PC-9 (cell line): ENCODE measurements around the gene OR4X1. TPM values are rescaled to one million over a fixed set of nuclear protein-coding genes. Genes with fewer than 3 reads are reported as not detected.
"Not testable (repeated sequence)": the region's sequence is repeated elsewhere in the genome, so short reads cannot be mapped to it uniquely, and the experiment has no call there.

ENCODE experiments used
- Bru-seq: library from RNA; stranded (reverse); fragments of 400-500 nt; gene quantifications from one replicate; lab custom pipeline; 2021; lab: Mats Ljungman, UMichigan
- BruChase-seq, 2 experiments: library from RNA; stranded (reverse); fragments of 400-500 nt; gene quantifications; one replicate each; lab custom pipeline; 2021; lab: Mats Ljungman, UMichigan
- BruUV-seq: library from RNA; stranded (reverse); fragments of 400-500 nt; replicated peaks from 2 replicates; lab custom pipeline; 2021; lab: Mats Ljungman, UMichigan
- CTCF ChIA-PET: fragments of 300-600 bp; sonication (Branson Sonifier 250); formaldehyde crosslinking; loops from one replicate; lab custom pipeline; 2022; ENCODE audit warnings: antibody characterized with exemption; lab: Charles Lee
- POLR2A ChIA-PET: fragments of 300-600 bp; sonication (Branson Sonifier 250); formaldehyde crosslinking; loops from one replicate; lab custom pipeline; 2022; ENCODE audit warnings: antibody characterized with exemption; ENCODE audit not compliant: unreplicated experiment; lab: Charles Lee
- DNase-seq, 2 experiments: peaks; one replicate each; pipeline versions ENCODE4 v3.0.0 to v3.0.0-alpha.2; 2015 to 2022; ENCODE audit warnings: mixed read lengths in 1 of 2
- H2AFZ ChIP-seq: fragments of 200-600 bp; sonication (generic); 2 replicates; pipeline ENCODE4 v1.8.1; 2017; ENCODE audit warnings: antibody characterized with exemption
- H3F3A ChIP-seq: fragments of 200-600 bp; sonication (generic); 2 replicates; pipeline ENCODE4 v1.8.1; 2017; ENCODE audit warnings: antibody characterized with exemption, mild to moderate bottlenecking, low read depth; ENCODE audit not compliant: insufficient read depth
- H3K27ac ChIP-seq: fragments of 200-600 bp; sonication (generic); 2 replicates; pipeline ENCODE4 v1.6.1; 2016; ENCODE audit warnings: mixed run types
- H3K27me3 ChIP-seq: fragments of 200-600 bp; sonication (generic); 2 replicates; pipeline ENCODE4 v1.6.1; 2016; ENCODE audit warnings: low read depth, mixed run types; ENCODE audit not compliant: insufficient read depth
- H3K36me3 ChIP-seq: fragments of 200-600 bp; sonication (generic); 2 replicates; pipeline ENCODE4 v1.6.1; 2016; ENCODE audit warnings: low read depth, mixed run types
- H3K4me1 ChIP-seq: fragments of 200-600 bp; sonication (generic); replicated peaks from 2 replicates; pipeline ENCODE4 v1.6.1; 2016; ENCODE audit warnings: mixed run types; ENCODE audit not compliant: insufficient read depth
- H3K4me2 ChIP-seq: fragments of 200-600 bp; sonication (generic); 2 replicates; pipeline ENCODE4 v1.6.1; 2017; ENCODE audit warnings: mixed run types
- H3K4me3 ChIP-seq: fragments of 200-600 bp; sonication (generic); 2 replicates; pipeline ENCODE4 v1.6.1; 2016; ENCODE audit warnings: mixed run types
- H3K79me2 ChIP-seq: fragments of 200-600 bp; sonication (generic); 2 replicates; pipeline ENCODE4 v1.6.1; 2017; ENCODE audit warnings: low read depth, mixed run types
- H3K9me2 ChIP-seq: fragments of 200-600 bp; sonication (generic); 2 replicates; pipeline ENCODE4 v1.8.1; 2017; ENCODE audit warnings: mild to moderate bottlenecking; ENCODE audit not compliant: insufficient read depth
- H3K9me3 ChIP-seq: fragments of 200-600 bp; sonication (generic); 2 replicates; pipeline ENCODE4 v1.8.1; 2016; ENCODE audit warnings: low read depth; ENCODE audit not compliant: insufficient read depth
- H4K20me1 ChIP-seq: fragments of 200-600 bp; sonication (generic); 2 replicates; pipeline ENCODE4 v1.8.1; 2017; ENCODE audit not compliant: insufficient read depth
- EZH2 ChIP-seq: fragments of 200-600 bp; sonication (generic); IDR thresholded peaks from 2 replicates; pipeline ENCODE4 v1.8.0; 2017; ENCODE audit warnings: antibody characterized with exemption, low read depth
- intact Hi-C: fragments of 100-400 bp; cut with micrococcal nuclease; formaldehyde crosslinking; loops from one replicate; pipeline ENCODE4 v1.10.0; 2022; ENCODE audit not compliant: unreplicated experiment
- long read RNA-seq: library from polyadenylated mRNA; stranded (forward); transcript quantifications from one replicate; pipeline ENCODE4 v2.0.0, GENCODE V29; 2022
- total RNA-seq: library from RNA; stranded (reverse); gene quantifications from 2 replicates; pipeline ENCODE4 v1.2.3, GENCODE V29; 2021
- TF ChIP-seq, protein P1 (sequence below): fragments of 200-600 bp; sonication (generic); conservative IDR thresholded peaks from 2 replicates; pipeline ENCODE4 v1.6.1; 2017; ENCODE audit warnings: mixed run types, antibody characterized with exemption, mild to moderate bottlenecking, moderate library complexity

Gene OR4X1, protein sequence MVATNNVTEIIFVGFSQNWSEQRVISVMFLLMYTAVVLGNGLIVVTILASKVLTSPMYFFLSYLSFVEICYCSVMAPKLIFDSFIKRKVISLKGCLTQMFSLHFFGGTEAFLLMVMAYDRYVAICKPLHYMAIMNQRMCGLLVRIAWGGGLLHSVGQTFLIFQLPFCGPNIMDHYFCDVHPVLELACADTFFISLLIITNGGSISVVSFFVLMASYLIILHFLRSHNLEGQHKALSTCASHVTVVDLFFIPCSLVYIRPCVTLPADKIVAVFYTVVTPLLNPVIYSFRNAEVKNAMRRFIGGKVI
- total RNA-seq (not detected in 2 replicates), Bru-seq, nascent RNA (not detected), BruChase-seq, experiment 1, labeled RNA remaining after a 2-hour chase (not detected), BruChase-seq, experiment 2, labeled RNA remaining after a 6-hour chase (not detected)
- long read RNA-seq = 0 reads

GRCh38 chr11:48263423-48263911, at the start of gene OR4X1:
Gene OR4X1 (plus strand): TSS chr11:48263861. CDS start chr11:48263861, 0 bp downstream.
- no peak within 1 kb of the TSS for H3K27ac ChIP-seq
- TF ChIP-seq, protein P1, sequence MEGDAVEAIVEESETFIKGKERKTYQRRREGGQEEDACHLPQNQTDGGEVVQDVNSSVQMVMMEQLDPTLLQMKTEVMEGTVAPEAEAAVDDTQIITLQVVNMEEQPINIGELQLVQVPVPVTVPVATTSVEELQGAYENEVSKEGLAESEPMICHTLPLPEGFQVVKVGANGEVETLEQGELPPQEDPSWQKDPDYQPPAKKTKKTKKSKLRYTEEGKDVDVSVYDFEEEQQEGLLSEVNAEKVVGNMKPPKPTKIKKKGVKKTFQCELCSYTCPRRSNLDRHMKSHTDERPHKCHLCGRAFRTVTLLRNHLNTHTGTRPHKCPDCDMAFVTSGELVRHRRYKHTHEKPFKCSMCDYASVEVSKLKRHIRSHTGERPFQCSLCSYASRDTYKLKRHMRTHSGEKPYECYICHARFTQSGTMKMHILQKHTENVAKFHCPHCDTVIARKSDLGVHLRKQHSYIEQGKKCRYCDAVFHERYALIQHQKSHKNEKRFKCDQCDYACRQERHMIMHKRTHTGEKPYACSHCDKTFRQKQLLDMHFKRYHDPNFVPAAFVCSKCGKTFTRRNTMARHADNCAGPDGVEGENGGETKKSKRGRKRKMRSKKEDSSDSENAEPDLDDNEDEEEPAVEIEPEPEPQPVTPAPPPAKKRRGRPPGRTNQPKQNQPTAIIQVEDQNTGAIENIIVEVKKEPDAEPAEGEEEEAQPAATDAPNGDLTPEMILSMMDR = no peak
- TF ChIP-seq EZH2 = no peak
- H3K4me2 ChIP-seq = no peak within 1 kb of the TSS
- H3K9me2 ChIP-seq = no peaks in the 10 kb centered on the region
- no peaks in the 10 kb centered on the region for H3K36me3 ChIP-seq
- H4K20me1 ChIP-seq = no peaks in the 10 kb centered on the region
- H3K4me1 ChIP-seq = no peaks in the 10 kb centered on the region
- intact Hi-C loops = no loop called here
- ChIA-PET CTCF (no interaction called here), POLR2A (no interaction called here)
- no TSS peak for BruUV-seq
- 0 out of 2 replicates have a peak, but pooled peaks cover 6% of the 10 kb centered on the region for H3K27me3 ChIP-seq
- H3F3A ChIP-seq = no peaks in the 10 kb centered on the region
- no peak for DNase-seq
- no peaks in the 10 kb centered on the region for H3K79me2 ChIP-seq
- 0 out of 2 replicates have a peak, but pooled peaks cover 3% of the 10 kb centered on the region for H3K9me3 ChIP-seq
- no peak within 1 kb of the TSS for H2AFZ ChIP-seq
- H3K4me3 ChIP-seq = no peak within 1 kb of the TSS

DNA sequence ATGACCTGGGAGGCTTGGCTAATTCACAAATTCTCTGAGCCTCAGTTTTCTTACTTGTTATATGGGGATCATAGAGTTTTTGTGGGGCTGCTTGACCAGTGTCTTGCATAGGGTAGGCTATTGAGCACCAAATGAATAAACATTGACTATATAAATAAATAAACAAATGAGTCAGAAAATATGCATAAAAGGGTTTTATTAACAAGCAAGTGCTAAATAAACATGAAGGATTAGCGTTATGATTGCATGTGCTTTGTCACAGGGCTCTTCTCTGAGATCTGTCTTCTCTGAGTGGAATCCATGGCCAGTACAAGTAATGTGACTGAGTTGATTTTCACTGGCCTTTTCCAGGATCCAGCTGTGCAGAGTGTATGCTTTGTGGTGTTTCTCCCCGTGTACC, 47.2 kb upstream of the OR4X1 start, which contains the start of gene OR4B1:
Gene OR4B1, plus strand, starts transcription at position 301 of the 400 bp plus-strand sequence. Its CDS starts 0 bp downstream, at position 301.
- H3K4me1 ChIP-seq = no peaks in the 10 kb centered on the region
- intact Hi-C loops = no loop called here
- no peak within 1 kb of the TSS for H3K4me2 ChIP-seq
- ChIA-PET CTCF (no interaction called here), POLR2A (no interaction called here)
- H3K9me3 ChIP-seq = no peaks in the 10 kb centered on the region
- BruUV-seq = no TSS peak
- H3K27ac ChIP-seq = no peak within 1 kb of the TSS
- H3K79me2 ChIP-seq = no peaks in the 10 kb centered on the region
- no peak for DNase-seq
- no peak within 1 kb of the TSS for H3K4me3 ChIP-seq
- TF ChIP-seq EZH2 = no peak
- TF ChIP-seq, protein P1 = no peak
- H3K27me3 ChIP-seq = peaks cover 43% of the 10 kb centered on the region
- H2AFZ ChIP-seq = no peak within 1 kb of the TSS
- H3F3A ChIP-seq = no peaks in the 10 kb centered on the region
- H4K20me1 ChIP-seq = no peaks in the 10 kb centered on the region
- H3K36me3 ChIP-seq = no peaks in the 10 kb centered on the region
- H3K9me2 ChIP-seq = no peaks in the 10 kb centered on the region

GRCh38 chr11:48228761-48229160, 34.9 kb upstream of the OR4X1 start:
- Histone ChIP-seq H3K4me3 (no peak overlapping the region), H3K27me3 (peaks cover 44% of the 10 kb centered on the region), H3F3A (no peaks in the 10 kb centered on the region), H3K79me2 (no peaks in the 10 kb centered on the region), H3K36me3 (no peaks in the 10 kb centered on the region), H3K9me2 (no peaks in the 10 kb centered on the region), H3K27ac (no peak overlapping the region), H3K4me2 (no peak overlapping the region), H4K20me1 (no peaks in the 10 kb centered on the region), H3K4me1 (no peaks in the 10 kb centered on the region), H2AFZ (no peak overlapping the region), H3K9me3 (no peaks in the 10 kb centered on the region)
- intact Hi-C loops = no loop called here
- no TSS peak for BruUV-seq
- DNase-seq = no peak
- POLR2A ChIA-PET = no interaction called here
- no peak for TF ChIP-seq EZH2
- TF ChIP-seq, protein P1 = no peak
- CTCF ChIA-PET = no interaction called here

DNA sequence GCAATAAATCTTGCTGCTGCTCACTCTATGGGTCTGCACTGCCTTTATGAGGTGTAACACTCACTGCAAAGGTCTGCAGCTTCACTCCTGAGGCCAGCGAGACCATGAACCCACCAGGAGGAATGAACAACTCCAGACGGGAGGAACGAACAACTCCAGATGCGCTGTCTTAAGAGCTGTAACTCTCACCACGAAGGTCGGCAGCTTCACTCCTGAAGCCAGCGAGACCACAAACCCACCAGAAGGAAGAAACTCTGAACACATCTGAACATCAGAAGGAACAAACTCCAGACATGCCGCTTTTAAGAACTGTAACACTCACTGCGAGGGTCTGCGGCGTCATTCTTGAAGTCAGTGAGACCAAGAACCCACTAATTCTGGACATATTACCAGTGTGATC, 33.6 kb upstream of the OR4X1 start:
- H3K9me2 ChIP-seq, H3K4me2 ChIP-seq, H3F3A ChIP-seq, H3K9me3 ChIP-seq, DNase-seq, H2AFZ ChIP-seq, H3K27ac ChIP-seq, intact Hi-C loops, CTCF ChIA-PET, POLR2A ChIA-PET, H4K20me1 ChIP-seq, BruUV-seq, H3K4me3 ChIP-seq, H3K36me3 ChIP-seq, H3K79me2 ChIP-seq, H3K4me1 ChIP-seq: not testable (repeated sequence)
- peaks cover 39% of the 10 kb centered on the region for H3K27me3 ChIP-seq
